ENCODE measurements around the gene GDPD4.

GDPD4 gene

GRCh38 chr11:77175869-77176539 is 125.5 kb downstream of the GDPD4 start:
- no peak for DNase-seq (ENCODE audit: low read depth)
- H3K4me3 ChIP-seq (ENCODE audit: low read depth, low read length), result no peak overlapping the region
- TF ChIP-seq CTCF (IDR thresholded peaks at IDR 0.05; ENCODE audit: low read depth, low read length, missing control alignments), result no peak

GRCh38 chr11:77175021-77175842 is 126.3 kb downstream of the GDPD4 start:
- DNase-seq (ENCODE audit: low read depth), result no peak
- H3K4me3 ChIP-seq (ENCODE audit: low read depth, low read length), result no peak overlapping the region
- no peak for TF ChIP-seq CTCF (IDR thresholded peaks at IDR 0.05; ENCODE audit: low read depth, low read length, missing control alignments)

- no peak overlapping the region for H3K4me3 ChIP-seq (ENCODE audit: low read depth, low read length)
- no peak for TF ChIP-seq CTCF (IDR thresholded peaks at IDR 0.05; ENCODE audit: low read depth, low read length, missing control alignments)
- no peak for DNase-seq (ENCODE audit: low read depth)
Measured at GRCh38 chr11:77174559-77174958, 126.9 kb downstream of the GDPD4 start.

GRCh38 chr11:77173494-77173893 is 128.0 kb downstream of the GDPD4 start:
- no peak for TF ChIP-seq CTCF (IDR thresholded peaks at IDR 0.05; ENCODE audit: low read depth, low read length, missing control alignments)
- H3K4me3 ChIP-seq (ENCODE audit: low read depth, low read length), result no peak overlapping the region
- DNase-seq (ENCODE audit: low read depth), result no peak

GRCh38 chr11:77172666-77172982 is 128.9 kb downstream of the GDPD4 start:
- no peak for DNase-seq (ENCODE audit: low read depth)
- no peak overlapping the region for H3K4me3 ChIP-seq (ENCODE audit: low read depth, low read length)
- no peak for TF ChIP-seq CTCF (IDR thresholded peaks at IDR 0.05; ENCODE audit: low read depth, low read length, missing control alignments)

- TF ChIP-seq CTCF (IDR thresholded peaks at IDR 0.05; ENCODE audit: low read depth, low read length, missing control alignments), result no peak
- no peak for DNase-seq (ENCODE audit: low read depth)
- no peak overlapping the region for H3K4me3 ChIP-seq (ENCODE audit: low read depth, low read length)
Measured at GRCh38 chr11:77171885-77172665, 129.4 kb downstream of the GDPD4 start.

Measured in GM12864 (cell line).